Fibroblast of skin of abdomen (primary cell): ENCODE results near the gene EPHX1.
A peak's percentile ranks its signal among the peaks of the same experiment; 100 is the strongest.

Experiments
- DNase-seq: peaks from one replicate; pipeline ENCODE4 v3.0.0-alpha.2; 2013

The EPHX1 gene

DNA sequence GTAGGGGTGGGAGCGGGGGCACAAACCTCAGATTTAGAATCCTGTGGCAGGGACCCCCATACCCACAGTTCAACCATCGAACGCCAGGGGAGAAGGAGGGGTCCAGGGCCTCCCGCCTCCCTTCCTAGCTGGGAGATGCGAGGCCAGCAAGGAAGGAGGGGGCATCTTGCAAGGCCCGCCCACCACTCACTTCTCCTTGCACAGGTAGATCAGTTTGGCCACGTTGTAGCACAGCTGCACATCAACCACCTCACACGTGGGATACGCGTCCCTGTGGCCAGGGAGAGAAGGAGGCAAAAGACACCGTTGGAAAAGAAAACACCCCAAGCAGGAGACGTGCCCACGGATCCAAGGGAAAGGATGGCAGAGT lies 52.6 kb downstream of the EPHX1 start:
- no peak for DNase-seq

GRCh38 chr1:225863167-225863566 lies 53.2 kb downstream of the EPHX1 start:
- peak; percentile 31 for DNase-seq

- DNase-seq = no peak
Measured at GRCh38 chr1:225865514-225865913, 55.6 kb downstream of the EPHX1 start.

DNA sequence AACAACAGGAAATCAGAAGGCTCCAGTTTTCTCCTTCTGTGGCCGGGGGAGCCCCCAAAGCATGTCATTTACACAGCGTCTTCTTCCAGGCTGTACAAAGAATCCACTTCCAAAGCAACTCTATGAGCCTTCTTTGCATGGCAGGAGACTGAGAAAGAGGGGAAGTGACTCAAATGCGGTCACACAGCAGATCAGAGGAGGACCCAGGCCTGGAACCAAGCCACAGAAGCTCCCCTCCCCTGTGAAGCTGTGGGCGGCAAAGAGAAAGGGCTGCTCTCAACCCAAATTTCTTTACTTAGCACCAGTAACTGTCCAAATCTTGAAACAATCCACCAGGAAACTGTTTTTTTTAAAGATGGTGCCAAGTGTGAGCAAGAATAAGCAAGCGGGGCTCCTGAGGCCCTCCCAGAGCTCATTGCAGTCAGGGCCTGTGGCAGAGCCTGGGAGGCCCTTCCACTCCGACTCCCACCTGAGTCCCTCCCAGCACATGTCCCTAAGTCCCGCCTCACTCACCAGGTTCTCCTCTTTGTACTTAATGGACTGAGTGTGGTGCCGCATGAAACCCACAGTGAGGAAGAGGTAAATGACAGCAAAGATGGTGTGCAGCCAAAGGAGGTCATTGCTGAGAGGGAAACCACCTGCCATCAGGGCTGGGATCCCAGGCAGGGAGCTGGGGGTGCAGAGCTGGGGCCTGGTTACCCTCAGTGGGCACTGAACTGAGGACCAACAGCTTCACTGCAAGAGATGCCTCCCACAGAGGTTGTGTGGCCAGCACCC lies 56.3 kb downstream of the EPHX1 start:
- peak; percentile 52 for DNase-seq

- no peak for DNase-seq
Measured at GRCh38 chr1:225866981-225867380, 57.1 kb downstream of the EPHX1 start.

- no peak for DNase-seq
Measured at GRCh38 chr1:225868631-225869330, 58.9 kb downstream of the EPHX1 start.

GRCh38 chr1:225870911-225871310 lies 61.0 kb downstream of the EPHX1 start:
- DNase-seq = no peak

DNA sequence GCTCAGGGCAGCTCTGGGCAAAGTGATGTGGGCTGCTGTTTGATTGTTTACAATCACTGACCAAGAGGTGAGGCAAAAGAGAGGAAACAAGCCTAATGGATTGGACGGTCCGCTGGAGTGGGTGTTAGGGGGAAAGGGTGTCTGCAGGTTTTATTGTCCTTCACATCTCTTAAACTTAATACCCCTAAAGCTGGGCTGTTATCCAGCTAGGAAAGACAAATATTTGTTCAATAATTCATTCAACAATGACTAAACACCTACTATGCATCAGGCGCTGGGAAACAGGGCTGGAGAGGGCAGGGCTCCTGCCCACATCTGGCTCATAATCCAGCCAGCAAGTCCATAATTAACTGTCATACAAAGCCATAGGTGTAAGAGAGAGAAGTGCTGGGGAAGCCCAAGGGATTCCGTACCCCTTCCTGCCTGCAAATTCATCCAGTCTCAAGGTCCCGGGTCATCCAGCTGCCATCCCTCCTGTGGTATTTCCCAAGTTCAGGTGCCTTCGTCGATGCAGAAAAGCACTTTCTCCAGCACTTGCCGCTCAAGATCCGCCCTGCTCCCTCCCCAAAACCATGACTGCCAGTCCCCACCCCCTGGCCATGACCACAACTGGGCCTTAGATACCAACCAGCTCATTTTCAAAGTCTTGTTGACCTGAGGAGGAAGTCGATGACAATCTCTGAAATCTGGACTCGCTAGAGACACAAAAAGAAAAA lies 61.6 kb downstream of the EPHX1 start:
- no peak for DNase-seq

DNA sequence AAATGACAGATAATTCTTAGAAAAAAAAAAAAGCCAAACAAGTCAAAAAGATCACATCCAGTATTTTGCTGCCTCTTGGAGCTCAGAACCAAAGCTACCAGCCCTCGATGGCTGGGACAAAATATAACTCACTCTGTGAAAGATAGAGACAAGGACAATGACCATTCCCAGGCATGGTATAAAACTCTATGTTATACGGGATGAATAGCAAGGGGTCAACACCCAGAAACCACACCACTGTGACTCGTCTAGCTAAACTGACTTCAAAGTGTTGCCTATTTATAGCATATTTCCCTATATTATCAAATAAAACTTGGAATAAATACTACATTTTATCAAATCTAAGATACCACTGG lies 62.1 kb downstream of the EPHX1 start:
- DNase-seq = no peak

- no peak for DNase-seq
Measured at GRCh38 chr1:225873281-225873850, 63.4 kb downstream of the EPHX1 start.

DNA sequence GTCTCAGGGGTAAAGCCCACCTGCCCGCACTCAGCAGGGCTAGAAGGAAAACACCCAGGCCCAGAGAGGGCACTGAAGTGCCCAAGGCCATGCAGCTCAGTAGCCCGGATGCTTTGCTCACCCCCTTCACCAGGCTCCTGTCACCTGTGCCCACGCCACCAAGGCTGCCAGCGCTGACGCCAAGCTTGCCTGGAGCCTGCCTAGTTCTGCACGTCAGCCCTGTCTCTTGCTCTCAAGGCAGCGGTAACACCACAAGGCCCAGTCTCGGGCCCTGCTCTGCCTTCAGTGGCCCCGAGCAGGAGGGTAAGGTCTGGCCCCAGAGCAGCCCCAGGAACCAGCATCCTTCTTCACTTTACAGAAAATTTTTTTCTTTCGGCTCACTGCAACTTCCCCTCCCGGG lies 64.5 kb downstream of the EPHX1 start:
- no peak for DNase-seq

- no peak for DNase-seq
Measured at GRCh38 chr1:225875044-225875815, 65.3 kb downstream of the EPHX1 start.

GRCh38 chr1:225876900-225877510 lies 67.1 kb downstream of the EPHX1 start:
- no peak for DNase-seq

DNA sequence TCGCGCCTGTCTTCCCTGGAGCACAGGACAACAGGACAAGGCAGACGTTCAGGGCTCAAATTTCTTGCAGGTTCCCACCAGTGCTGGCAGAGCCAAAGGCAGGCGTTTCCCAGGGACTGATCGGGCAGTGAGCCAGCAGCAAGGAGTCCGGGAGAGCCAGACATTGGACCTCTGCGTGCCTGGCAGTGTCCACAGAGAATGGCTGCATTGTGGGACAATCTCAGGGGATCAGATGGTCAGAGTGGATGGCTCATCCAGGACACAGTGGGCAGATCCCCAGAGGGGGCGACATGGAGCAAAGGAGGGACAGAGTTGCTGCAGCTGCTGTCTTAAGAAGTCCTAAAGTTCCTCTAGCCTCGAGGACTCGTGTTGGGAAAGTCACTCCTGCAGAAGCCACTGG lies 67.7 kb downstream of the EPHX1 start:
- DNase-seq = no peak

- no peak for DNase-seq
Measured at GRCh38 chr1:225878282-225878681, 68.4 kb downstream of the EPHX1 start.

DNA sequence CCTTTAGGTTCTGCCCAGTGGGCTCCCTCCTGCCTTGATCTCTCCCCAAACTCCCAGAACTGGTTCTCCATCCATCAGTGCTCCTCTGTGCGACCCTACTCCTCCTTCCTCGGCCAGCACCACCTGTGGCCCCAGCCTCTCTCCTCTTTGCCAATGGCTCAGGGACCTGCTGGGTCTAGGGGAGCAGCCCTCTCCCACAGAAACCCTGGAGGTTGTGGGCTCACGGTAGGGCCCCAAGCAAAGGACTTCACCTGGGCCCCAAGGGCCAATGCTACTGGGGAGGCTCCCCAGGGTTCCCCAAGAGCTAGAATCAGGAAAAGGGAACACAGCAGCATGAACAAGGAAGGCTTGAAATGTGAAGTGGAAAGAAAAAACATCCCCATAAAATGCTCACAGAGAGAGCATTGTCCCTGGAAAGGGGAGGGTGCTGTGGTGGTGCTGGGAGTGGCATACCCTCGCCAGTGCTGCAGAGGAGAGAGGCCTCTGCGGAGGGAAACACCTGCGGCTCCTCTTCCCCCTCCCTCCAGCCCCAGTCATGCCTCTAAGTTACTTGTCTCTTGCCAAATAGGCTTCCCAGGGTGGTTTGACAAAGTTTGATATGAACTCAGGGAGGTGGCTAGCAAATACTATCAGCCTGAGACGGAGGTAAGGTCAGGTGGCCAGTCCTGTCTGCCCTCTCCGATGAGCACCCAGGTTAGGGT lies 69.7 kb downstream of the EPHX1 start:
- DNase-seq = no peak

- DNase-seq = no peak
Measured at GRCh38 chr1:225880222-225880588, 70.3 kb downstream of the EPHX1 start.

DNA sequence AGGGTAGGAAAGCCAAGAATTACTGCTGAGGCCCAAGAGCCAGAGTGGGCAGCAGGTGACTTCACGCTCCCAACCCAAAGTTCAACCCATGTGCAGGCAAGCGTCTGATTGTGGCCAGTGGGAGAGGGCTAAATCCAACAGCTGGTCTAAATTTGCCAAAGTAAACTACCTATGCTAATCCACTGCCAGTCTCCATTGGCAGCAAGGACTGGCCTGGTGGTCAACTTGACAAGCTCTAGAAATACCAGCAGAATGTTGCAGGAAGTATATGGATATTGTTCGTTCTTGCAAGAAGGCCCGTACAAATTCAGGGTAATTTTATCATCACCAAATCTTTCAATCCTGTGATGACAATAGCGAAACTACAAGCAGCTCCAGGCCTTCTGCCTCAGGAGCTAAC lies 70.7 kb downstream of the EPHX1 start:
- DNase-seq = no peak

- DNase-seq = peak; percentile 11
Measured at GRCh38 chr1:225881081-225881958, 71.4 kb downstream of the EPHX1 start.

DNA sequence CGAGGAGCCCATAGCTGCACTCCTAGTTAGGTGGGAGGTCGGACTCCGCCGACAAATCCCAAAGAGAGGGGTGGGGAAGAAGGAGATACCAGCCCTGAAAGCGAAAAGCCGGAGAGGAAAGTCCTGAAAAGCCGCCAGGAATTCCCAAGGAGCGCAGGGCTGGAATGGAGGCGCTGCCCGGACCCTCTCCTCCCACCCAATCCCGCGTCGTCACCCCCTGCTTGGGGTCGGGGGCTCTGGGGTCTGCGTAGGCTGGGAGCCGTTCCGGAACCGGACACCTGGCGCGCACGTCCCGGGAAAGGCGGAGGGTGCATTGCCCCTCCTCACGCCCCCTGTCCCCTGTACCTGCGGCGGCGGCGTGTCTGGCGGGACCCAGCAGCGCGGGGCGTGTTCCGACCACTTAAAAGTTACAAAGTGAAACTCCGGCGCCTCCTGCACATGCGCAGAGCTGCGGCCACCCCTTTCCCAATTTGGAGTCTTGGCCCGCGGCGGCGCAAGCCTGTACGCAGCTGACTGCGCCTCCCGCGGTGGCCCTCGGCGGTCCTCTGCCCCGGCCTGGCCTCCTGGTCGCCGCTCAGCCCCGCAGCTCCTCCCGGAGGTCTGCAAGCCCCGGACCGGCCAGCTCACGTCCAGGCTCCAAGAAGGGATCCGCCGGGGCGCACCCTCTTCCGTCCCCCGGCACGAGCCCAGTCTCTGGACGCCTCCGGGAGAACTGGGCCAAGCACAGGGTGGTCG lies 72.2 kb downstream of the EPHX1 start, which contains the start of gene TMEM63A:
TSS of gene TMEM63A (minus strand) at position 422 of the 735 bp plus-strand sequence. CDS start 4,800 bp downstream, outside the sequence.
- peak; percentile 81 for DNase-seq
